PC-3 (cell line): ENCODE results near the gene CTNNA3.

Experiments used
- CTCF ChIP-seq: fragments of 300-600 bp; sonication (generic); conservative IDR thresholded peaks from 2 replicates; pipeline ENCODE4 v1.5.1; 2017; ENCODE audit warnings: antibody characterized with exemption, low read depth, mild to moderate bottlenecking, low read length
- EZH2 ChIP-seq: fragments of 300-600 bp; sonication (generic); IDR thresholded peaks from one replicate; pipeline ENCODE4 v1.6.1; 2017; ENCODE audit warnings: antibody characterized with exemption, mild to moderate bottlenecking, low read length; ENCODE audit not compliant: unreplicated experiment
- EZH2phosphoT487 ChIP-seq: fragments of 300-600 bp; sonication (generic); IDR thresholded peaks from 2 replicates; pipeline ENCODE4 v1.6.1; 2018; ENCODE audit warnings: mild to moderate bottlenecking, antibody characterized with exemption, low read length, borderline replicate concordance

- TF ChIP-seq EZH2phosphoT487 (no peak), CTCF (peak; percentile 54; the same call in 1 of the 2 replicates), EZH2 (no peak)
These were observed 1727.1 kb downstream of the CTNNA3 start for GRCh38 chr10:65968871-65969270.
